ENCODE results near the gene GFY.
A peak's percentile ranks its signal among the peaks of the same experiment; 100 is the strongest.

Gene GFY

DNA sequence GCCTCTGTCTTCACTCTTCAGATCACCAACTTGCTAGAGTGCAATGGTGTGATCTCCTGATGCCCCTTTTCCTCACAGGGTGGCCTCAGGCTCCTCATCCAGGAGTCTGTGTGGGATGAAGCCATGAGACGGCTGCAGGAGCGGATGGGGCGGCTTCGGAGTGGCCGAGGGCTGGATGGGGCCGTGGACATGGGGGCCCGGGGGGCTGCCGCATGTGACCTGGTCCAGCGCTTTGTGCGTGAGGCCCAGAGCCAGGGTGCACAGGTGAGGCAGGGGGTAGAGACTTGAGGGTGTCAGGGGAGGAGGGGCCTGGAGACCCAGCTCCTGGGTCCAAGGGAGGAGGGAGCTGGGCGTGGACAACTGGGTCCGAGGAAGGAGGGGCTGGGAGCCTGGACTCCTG lies 37.3 kb downstream of the GFY start (continued):
- TF ChIP-seq, protein P1, sequence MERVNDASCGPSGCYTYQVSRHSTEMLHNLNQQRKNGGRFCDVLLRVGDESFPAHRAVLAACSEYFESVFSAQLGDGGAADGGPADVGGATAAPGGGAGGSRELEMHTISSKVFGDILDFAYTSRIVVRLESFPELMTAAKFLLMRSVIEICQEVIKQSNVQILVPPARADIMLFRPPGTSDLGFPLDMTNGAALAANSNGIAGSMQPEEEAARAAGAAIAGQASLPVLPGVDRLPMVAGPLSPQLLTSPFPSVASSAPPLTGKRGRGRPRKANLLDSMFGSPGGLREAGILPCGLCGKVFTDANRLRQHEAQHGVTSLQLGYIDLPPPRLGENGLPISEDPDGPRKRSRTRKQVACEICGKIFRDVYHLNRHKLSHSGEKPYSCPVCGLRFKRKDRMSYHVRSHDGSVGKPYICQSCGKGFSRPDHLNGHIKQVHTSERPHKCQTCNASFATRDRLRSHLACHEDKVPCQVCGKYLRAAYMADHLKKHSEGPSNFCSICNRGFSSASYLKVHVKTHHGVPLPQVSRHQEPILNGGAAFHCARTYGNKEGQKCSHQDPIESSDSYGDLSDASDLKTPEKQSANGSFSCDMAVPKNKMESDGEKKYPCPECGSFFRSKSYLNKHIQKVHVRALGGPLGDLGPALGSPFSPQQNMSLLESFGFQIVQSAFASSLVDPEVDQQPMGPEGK (tag by site-specific recombination; IDR thresholded peaks at IDR 0.05) = no peak
- TF ChIP-seq ZNF341 (tag by site-specific recombination; IDR thresholded peaks at IDR 0.05; ENCODE audit: low read depth) = no peak
- TF ChIP-seq ZNF302 (tag by site-specific recombination; IDR thresholded peaks at IDR 0.05; ENCODE audit: low read depth) = no peak
- no peak for TF ChIP-seq ZNF266 (tag by site-specific recombination; IDR thresholded peaks at IDR 0.05; ENCODE audit: low read depth)
- no peak for TF ChIP-seq ZBTB20 (tag by site-specific recombination; IDR thresholded peaks at IDR 0.05)
- no peak for TF ChIP-seq ZNF660 (tag by site-specific recombination; IDR thresholded peaks at IDR 0.05)

DNA sequence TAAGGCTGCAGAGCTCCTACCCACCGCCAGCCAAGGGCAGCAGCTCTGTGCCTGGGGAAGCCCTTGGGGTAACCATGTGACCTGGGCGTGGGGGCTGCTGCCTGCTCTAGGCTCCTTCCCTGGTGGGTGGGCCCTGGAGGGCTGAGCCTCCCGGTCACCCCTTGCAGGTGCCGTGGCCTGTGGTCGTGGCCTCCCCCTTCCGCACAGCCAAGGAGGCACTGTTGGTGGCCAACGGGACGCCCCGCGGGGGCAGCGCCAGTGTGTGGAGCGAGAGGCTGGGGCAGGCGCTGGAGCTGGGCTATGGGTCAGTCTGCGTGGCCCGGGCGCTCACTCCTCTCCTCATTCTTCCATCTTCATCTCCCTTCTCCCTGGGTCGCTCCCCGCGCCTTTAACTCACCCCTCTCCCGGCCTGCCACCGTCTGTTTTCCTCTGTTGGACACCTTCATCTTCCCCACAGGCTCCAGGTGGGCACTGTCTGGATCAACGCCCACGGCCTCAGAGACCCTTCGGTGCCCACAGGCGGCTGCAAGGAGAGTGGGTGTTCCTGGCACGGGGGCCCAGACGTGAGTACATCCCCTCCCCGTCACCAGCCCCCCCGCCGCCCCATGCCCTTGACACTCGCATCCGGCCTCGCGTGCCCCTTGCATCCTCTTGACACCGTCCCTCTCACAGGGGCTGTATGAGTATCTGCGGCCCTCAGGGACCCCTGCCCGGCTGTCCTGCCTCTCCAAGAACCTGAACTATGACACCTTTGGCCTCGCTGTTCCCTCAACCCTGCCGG lies 39.0 kb downstream of the GFY start:
- CTCF ChIA-PET = interaction anchor here (0.5 to 1.0 kb wide), 2 partner anchors 9 to 70 kb away, joined by 3 to 4 read pairs; no protein-coding TSS in a partner anchor
- peaks cover 8 to 14% of the 10 kb centered on the region in 2 experiments; a peak in 2 of 3 replicates for H3K36me3 ChIP-seq (ENCODE audit: control insufficient read depth in 2 of 2, insufficient read depth in 1 of 2, low read length in 2 of 2)
- POLR2A ChIA-PET = interaction anchor here (0.5 to 2.1 kb wide), 3 partner anchors 11 to 31 kb away, joined by 3 to 6 read pairs (median 4); partner anchors contain the start of genes ALDH16A1 and PIH1D1

DNA sequence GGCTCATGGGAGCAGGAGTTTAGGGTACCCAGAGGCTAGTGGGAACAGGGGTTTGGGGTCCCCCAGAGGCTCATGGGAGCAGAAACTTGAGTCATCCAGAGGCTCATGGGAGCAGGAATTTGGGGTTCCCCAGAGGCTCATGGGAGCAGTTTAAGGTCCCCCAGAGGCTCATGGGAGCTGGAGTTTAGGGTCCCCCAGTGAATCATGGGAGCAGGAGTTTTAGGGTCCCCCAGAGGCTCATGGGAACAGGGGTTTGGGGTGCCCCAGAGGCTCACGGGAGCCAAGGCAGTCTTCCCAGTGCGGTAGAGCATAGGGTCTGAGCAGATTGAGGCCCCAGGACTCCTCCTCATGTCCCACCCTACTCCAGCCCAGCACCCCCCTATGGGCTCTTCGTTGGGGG lies 40.2 kb downstream of the GFY start:
- peaks cover 7 to 13% of the 10 kb centered on the region in 2 experiments; a peak in 2 of 3 replicates for H3K36me3 ChIP-seq (ENCODE audit: control insufficient read depth in 2 of 2, insufficient read depth in 1 of 2, low read length in 2 of 2)
- TF ChIP-seq ZNF621 (tag by site-specific recombination; IDR thresholded peaks at IDR 0.05) (no peak), ZNF37A (tag by site-specific recombination; IDR thresholded peaks at IDR 0.05) (no peak), ZNF354C (tag by site-specific recombination; IDR thresholded peaks at IDR 0.05; ENCODE audit: borderline replicate concordance, low read depth) (no peak), ZNF555 (tag by site-specific recombination; conservative IDR thresholded peaks at IDR 0.05) (no peak), ZNF664 (tag by site-specific recombination; IDR thresholded peaks at IDR 0.05) (no peak), ZNF76 (tag by site-specific recombination; IDR thresholded peaks at IDR 0.05; ENCODE audit: borderline replicate concordance, low read depth) (peak; percentile 87), ZNF660 (tag by site-specific recombination; IDR thresholded peaks at IDR 0.05) (no peak)
- no peaks in the 10 kb centered on the region for H3K9me3 ChIP-seq (ENCODE audit: control insufficient read depth, insufficient read depth, low read depth, low read length)
- H3K4me1 ChIP-seq (ENCODE audit: control insufficient read depth, insufficient read depth, low read length) = 0 out of 2 replicates have a peak, but pooled peaks cover 5% of the 10 kb centered on the region
- no peak overlapping the region for H3K27ac ChIP-seq (ENCODE audit: extremely low read depth, low read depth, low read length)
- POLR2A ChIA-PET = interaction anchor here (0.7 to 2.1 kb wide), 3 partner anchors 12 to 48 kb away, joined by 3 to 6 read pairs (median 3); partner anchors contain the start of genes ALDH16A1 and PIH1D1
- CTCF ChIA-PET = interaction anchor here (0.7 to 1.1 kb wide), 3 partner anchors 10 to 1451 kb away, joined by 3 to 10 read pairs (median 5); partner anchors contain the start of gene RUVBL2
- H3K4me3 ChIP-seq (ENCODE audit: low read depth, low read length) = no peak overlapping the region

More for the DNA sequence above, 39.0 kb downstream of the GFY start:
- Histone ChIP-seq H3K27ac (ENCODE audit: extremely low read depth, low read depth, low read length) (no peak overlapping the region), H3K9me3 (ENCODE audit: control insufficient read depth, insufficient read depth, low read depth, low read length) (no peaks in the 10 kb centered on the region), H3K4me3 (ENCODE audit: low read depth, low read length) (no peak overlapping the region), H3K4me1 (ENCODE audit: control insufficient read depth, insufficient read depth, low read length) (0 out of 2 replicates have a peak, but pooled peaks cover 4% of the 10 kb centered on the region)
- TF ChIP-seq ZSCAN23 (tag by site-specific recombination; IDR thresholded peaks at IDR 0.05) (no peak), ZNF155 (tag by site-specific recombination; IDR thresholded peaks at IDR 0.05) (no peak), ZNF341 (tag by site-specific recombination; IDR thresholded peaks at IDR 0.05; ENCODE audit: low read depth) (no peak), GLIS2 (tag by site-specific recombination; IDR thresholded peaks at IDR 0.05) (peak; percentile 16; the same call in 1 of the 2 replicates)
- TF ChIP-seq, protein P2, sequence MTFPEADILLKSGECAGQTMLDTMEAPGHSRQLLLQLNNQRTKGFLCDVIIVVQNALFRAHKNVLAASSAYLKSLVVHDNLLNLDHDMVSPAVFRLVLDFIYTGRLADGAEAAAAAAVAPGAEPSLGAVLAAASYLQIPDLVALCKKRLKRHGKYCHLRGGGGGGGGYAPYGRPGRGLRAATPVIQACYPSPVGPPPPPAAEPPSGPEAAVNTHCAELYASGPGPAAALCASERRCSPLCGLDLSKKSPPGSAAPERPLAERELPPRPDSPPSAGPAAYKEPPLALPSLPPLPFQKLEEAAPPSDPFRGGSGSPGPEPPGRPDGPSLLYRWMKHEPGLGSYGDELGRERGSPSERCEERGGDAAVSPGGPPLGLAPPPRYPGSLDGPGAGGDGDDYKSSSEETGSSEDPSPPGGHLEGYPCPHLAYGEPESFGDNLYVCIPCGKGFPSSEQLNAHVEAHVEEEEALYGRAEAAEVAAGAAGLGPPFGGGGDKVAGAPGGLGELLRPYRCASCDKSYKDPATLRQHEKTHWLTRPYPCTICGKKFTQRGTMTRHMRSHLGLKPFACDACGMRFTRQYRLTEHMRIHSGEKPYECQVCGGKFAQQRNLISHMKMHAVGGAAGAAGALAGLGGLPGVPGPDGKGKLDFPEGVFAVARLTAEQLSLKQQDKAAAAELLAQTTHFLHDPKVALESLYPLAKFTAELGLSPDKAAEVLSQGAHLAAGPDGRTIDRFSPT (tag by site-specific recombination; IDR thresholded peaks at IDR 0.05) = peak; percentile 34; the same call in 1 of the 2 replicates
